ENCODE results near the gene CLEC16A.
A peak's percentile ranks its signal among the peaks of the same experiment; 100 is the strongest.

Gene CLEC16A

GRCh38 chr16:10971560-10971961, 27.2 kb downstream of the CLEC16A start:
- DNase-seq: peak; percentile 55

- DNase-seq: no peak
These were observed 27.9 kb downstream of the CLEC16A start for GRCh38 chr16:10972108-10972818.

- DNase-seq: no peak
These were observed 28.6 kb downstream of the CLEC16A start for GRCh38 chr16:10972819-10973464.

GRCh38 chr16:10976634-10977033, 32.3 kb downstream of the CLEC16A start:
- DNase-seq: no peak

- DNase-seq: no peak
These were observed 33.8 kb downstream of the CLEC16A start for GRCh38 chr16:10978124-10978523.

GRCh38 chr16:10978871-10979446, 34.6 kb downstream of the CLEC16A start:
- DNase-seq: no peak

GRCh38 chr16:10979717-10980601, 35.6 kb downstream of the CLEC16A start:
- no peak for DNase-seq

- DNase-seq: no peak
These were observed 36.4 kb downstream of the CLEC16A start for GRCh38 chr16:10980813-10981212.

- DNase-seq: peak; percentile 4
These were observed 37.4 kb downstream of the CLEC16A start for GRCh38 chr16:10981697-10982216.

- no peak for DNase-seq
These were observed 38.2 kb downstream of the CLEC16A start for GRCh38 chr16:10982465-10983150.

- DNase-seq: no peak
These were observed 38.8 kb downstream of the CLEC16A start for GRCh38 chr16:10983159-10983558.

- no peak for DNase-seq
These were observed 40.1 kb downstream of the CLEC16A start for GRCh38 chr16:10984509-10984908.

- DNase-seq: no peak
These were observed 43.2 kb downstream of the CLEC16A start for GRCh38 chr16:10987361-10988163.

GRCh38 chr16:10988164-10988803, 43.9 kb downstream of the CLEC16A start:
- no peak for DNase-seq

GRCh38 chr16:10988879-10989278, 44.5 kb downstream of the CLEC16A start:
- DNase-seq: no peak

- no peak for DNase-seq
These were observed 45.2 kb downstream of the CLEC16A start for GRCh38 chr16:10989559-10989958.

GRCh38 chr16:10990378-10990777, 46.0 kb downstream of the CLEC16A start:
- DNase-seq: peak; percentile 8

GRCh38 chr16:10992112-10992511, 47.7 kb downstream of the CLEC16A start:
- no peak for DNase-seq

GRCh38 chr16:10992797-10993196, 48.4 kb downstream of the CLEC16A start:
- DNase-seq: no peak

GRCh38 chr16:10993649-10994048, 49.3 kb downstream of the CLEC16A start:
- no peak for DNase-seq

GRCh38 chr16:10994571-10994970, 50.2 kb downstream of the CLEC16A start:
- no peak for DNase-seq
